ENCODE measurements around the gene CCDC18.

DNA sequence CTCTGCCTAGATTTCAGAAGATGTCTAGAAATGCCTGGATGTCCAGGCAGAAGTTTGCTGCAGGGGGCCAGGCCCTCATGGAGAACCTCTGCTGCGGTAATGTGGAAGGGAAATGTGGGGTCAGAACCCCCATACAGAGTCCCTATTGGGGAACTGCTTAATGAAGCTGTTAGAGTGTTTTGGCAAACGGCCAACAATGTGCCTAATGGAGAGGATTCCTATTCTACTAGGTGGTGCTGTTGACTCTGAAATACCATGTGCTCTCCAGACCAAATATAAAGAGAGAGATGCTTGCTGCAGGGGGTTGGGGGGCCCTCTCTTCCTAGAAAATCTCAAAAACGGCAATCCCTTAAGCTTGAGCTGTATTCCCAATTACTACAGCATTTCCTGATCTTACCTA is 108.0 kb downstream of the CCDC18 start:
- TF ChIP-seq ZNF274 (IDR thresholded peaks at IDR 0.05; ENCODE audit: low read depth, low read length) (no peak), SUZ12 (IDR thresholded peaks at IDR 0.05; ENCODE audit: extremely low read depth, insufficient read depth, insufficient read length) (no peak), YY1 (IDR thresholded peaks at IDR 0.05; ENCODE audit: insufficient read depth, insufficient read length) (no peak)

Data from NT2/D1 (cell line).